Activated CD4-positive, alpha-beta T cell treated with anti-CD3 and anti-CD28 coated beads, Interleukin-2, amount 50 U/mL, for 48 hours (primary cell): Measurements from ENCODE around the gene FGD1.
"Not testable (repeated sequence)": the region's sequence is repeated elsewhere in the genome, so short reads cannot be mapped to it uniquely, and the experiment has no call there.

Experiments used
- DNase-seq, 2 experiments: peaks; one replicate each; pipeline ENCODE4 v3.0.0-alpha.2; 2020

Gene FGD1

DNA sequence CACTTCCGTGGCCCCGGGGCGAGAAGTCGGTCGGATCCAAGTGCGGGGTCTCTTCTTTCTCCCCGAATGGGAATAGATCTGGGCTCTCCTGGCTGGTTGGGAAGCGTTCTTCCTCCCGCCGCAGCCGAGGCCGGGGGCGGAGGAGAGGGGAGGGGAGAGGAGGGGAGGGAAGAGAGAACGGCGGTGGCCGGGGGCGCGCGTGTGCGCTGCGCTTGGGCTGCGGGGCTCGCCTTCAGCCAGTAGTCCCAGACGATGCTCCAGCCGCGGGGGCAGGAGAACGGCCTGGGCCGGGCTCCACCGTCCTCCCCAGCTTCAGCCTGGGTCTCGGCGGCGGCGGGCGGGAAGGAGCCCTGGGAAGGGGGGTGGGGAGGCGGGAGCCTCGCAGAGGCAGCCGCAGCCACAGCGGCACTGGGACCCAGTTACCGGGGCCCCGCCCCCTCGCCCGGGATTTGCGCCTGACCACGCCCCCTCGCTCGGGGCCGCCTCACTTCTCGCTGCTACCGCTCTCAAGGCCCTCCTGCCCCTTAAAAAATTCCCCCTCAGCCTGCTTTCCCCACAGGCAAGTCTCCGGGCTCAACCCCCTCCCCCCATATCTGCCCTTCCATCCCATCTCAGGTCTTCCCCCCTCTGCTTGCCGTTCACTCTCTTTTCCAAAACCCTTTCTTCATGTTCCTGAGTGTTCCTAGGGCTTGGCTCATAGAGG, at the start of gene FGD1:
Gene FGD1 (minus strand): TSS at position 421 of the 703 bp plus-strand sequence. CDS start 802 bp downstream, outside the sequence.
- peak; percentile 53 to 59 for DNase-seq

DNA sequence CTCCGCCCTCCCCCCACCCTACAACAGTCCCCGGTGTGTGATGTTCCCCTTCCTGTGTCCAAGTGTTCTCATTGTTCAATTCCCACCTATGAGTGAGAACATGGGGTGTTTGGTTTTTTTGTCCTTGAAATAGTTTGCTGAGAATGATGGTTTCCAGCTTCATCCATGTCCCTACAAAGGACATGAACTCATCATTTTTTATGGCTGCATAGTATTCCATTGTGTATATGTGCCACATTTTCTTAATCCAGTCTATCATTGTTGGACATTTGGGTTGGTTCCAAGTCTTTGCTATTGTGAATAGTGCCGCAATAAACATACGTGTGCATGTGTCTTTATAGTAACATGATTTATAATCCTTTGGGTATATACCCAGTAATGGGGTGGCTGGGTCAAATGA, 46.2 kb upstream of the FGD1 start:
- not testable (repeated sequence) for DNase-seq

DNA sequence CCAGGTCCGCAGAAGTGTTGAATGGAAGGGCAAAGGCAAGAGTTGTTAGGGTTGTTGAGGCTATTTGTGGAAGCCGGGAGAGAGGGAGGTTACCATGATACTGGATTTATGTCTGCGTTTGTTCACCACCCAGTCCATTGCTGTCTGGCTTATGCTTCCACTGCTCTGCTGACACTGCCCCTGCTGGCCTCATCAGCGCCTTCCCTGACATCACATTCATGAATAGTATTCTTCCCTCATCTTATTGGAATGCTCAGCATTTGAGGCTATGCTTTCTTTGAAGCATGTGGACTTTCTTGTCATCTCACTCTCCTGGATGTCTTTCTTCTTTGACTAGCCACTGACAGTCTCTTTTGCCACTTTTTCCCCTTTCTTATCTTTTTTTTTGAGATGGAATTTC, 44.3 kb upstream of the FGD1 start:
- no peak for DNase-seq

DNA sequence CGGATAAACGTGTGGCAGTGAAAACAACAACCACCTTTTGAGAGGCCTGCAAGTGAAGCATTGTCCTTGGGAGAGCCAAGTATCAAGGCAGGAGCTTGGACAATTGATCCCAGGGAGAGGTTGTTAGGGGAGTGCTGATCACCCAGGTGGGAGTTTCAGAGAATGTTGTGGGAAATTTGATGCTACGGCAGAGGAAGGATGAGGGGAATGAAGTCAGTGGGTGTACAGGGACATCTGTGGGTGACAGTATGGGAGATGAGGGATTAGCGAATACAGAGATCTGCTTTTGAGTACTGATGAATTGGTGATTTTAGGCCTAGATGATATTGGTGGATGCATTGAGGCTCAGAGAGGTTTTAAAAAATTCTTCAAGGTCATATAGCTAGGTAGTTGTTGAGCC, 38.2 kb upstream of the FGD1 start:
- DNase-seq, result no peak

DNA sequence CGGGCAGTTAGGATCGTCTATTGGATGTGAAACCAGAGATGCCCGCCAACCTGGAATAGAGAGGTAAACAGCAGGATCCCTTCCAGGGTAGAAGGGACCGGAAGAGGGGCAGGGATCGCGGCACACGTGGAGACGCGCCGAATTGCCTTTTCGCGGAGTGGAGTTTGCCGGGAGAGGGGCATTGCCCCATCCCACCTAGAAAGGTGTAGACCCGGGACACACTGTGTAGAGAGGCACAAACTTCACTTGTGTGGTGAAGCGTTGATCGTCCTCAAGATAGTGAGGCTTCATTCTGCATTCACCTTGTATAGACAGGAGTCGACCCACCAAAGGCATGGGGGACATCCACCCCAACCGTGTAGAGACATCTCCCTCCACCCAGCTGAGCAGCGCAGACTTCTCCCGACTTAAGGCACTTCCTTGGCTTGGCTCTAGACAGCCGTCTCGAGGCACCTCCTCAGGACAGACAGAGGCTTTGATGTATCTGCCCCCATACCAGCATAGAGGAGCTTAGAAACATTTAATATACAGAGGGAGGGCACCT, 34.4 kb upstream of the FGD1 start:
- peak in 1 of 2 experiments; percentile 2 for DNase-seq

DNA sequence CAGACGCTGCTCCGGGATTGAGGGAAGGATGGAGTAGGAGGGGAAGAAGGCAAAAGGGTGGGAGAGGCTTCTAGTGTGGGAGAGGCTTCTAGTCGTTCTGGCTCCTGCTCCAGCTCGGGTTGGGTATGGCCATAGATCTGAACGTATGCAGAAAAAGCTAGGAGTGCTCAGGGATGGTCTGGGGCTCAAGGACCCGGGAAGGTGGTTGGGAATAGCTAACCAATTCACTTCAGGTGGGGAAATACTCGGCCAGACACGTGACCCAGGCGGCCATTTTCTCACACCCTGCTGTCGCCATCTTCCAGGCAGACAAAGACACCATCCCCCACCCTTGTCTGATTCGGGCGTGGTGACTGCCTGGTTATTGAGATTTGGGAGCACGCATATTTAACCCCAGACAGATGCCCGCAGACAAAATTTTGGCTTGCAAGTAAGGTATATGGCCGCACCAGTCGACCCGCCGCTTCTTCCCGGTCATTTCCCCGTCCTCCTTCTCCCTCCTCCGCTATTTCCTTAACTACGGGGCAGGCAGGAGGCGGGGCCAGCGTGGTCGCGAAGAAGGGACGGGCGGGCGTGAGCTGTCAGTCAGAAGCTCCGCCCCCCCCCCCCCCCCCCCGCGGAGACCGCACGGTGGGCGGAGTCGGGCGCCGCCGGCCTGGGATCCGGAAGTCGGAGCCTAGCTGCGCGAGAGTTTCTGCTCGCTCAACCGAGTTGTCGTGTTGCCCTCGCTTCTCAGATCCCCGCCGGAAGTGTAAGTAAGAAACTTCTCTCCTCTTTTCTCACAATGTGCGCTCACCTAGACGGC, 33.7 kb upstream of the FGD1 start, which contains the start of gene GNL3L:
Gene GNL3L (plus strand): TSS at position 668 of the 805 bp plus-strand sequence. CDS start 2,348 bp downstream, outside the sequence.
- DNase-seq, result peak; percentile 77 to 80

DNA sequence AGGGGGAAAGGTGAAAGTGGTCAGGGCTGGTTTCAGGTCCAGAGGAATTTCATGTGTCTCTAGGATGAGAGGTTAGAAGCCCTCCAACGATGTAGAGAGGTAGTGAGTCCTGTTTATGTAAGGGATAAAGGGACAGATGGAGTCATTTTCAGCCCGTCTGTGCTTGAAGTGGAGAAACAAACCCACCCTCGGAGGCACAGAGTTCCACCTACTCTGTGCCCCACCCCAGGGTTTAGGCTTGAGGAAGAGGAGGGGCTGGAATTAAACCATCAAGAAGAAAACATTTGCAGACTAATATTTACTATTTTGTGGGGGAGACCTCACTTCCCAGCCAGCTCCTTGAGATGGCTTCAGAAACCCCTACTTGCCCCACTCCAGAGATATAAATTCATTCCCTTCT, 33.1 kb upstream of the FGD1 start:
- no peak for DNase-seq

DNA sequence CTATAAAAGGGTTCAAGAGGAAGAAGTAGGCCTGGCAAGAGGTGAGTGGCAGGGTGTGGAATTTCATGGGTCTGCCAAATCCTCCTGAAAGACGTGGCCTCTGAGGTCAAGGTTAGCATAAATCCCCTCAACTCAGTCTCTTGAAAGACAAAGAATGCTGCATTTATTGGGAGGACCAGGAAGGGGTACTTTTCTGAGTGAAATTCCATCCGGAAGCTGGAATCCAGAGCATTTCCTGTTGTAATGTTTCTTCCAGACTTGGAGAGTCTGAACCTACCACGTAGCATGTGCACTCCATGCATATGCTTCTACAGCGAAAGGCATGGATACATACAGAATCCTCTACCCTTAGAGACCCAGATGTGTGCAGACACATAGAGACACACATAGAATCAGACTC, 13.4 kb upstream of the FGD1 start:
- no peak for DNase-seq

DNA sequence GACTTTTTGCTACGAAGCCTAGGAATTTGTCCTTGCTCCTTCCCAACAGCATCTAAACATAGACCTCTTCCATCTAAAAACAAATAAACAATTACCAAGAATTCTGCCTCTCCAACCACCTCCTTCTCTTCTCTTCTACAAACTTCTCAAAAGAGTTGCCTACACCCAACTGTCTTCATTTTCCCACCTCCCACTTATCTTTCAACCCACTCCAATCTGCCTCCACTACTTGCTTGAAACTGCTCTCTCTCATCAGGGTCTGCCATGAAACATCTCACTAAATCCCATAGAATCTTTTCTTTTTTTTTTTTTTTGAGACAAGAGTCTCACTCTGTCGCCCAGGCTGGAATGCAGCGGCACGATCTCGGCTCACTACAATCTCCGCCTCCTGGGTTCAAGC, 902 bp upstream of the FGD1 start:
- DNase-seq, result no peak

DNA sequence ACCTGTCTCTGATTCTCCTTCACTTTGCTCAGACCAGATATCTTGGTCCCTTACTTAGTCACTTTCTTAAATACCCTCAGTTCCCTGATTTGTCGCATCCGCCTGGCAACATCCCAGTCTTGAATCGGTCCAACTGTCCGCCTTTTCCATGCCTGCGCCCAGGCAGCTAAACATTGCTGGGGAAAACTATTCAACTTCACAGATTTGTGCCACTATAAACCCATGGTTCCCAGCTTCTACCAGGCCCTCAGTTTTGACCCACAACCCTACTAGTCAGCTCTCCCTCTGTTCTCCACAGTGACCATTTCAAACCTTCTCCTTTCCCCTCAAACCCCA, 451 bp upstream of the FGD1 start:
- no peak for DNase-seq

DNA sequence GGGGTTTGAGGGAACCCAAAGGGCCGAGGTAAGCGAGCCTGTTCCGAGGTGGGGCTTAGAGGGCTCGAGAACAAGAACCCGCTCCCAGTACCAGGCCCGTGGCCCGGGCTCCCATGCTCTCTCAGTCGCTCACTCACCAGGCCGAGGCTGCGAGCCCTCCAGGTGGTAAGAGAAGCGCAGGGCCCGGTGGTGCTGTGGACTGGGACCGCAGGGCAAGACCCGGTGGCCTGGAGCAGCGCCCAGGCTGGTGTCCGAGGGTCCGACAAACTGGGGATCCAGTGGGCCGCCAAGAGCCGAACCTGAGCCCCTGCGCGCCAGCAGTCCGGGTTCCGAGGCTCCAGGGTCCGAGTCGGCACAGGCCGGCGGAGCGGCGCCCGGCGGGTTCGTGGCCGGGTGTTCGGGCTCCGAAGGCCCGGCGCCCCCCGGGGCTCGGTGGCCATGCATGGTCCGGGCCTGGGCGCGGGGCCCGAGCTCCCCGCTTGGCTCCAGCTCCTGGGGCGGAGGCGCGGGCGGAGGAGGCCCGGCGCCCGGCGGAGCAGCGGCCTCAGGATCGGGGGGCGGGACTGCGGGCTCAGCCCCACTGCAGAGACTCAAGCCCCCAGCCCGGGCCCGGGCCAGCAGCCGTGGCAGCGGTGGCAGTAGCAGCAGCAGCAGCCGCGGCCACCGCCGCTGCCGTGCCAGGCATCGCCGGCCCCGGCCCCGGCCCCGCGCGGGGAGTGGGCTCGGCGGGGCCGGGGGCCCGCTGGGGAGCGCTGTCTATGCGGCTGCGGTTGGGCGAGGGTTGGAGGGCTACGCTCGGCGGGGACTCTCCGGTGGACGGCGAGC, 833 bp downstream of the FGD1 start:
- peak in 1 of 2 experiments; percentile 3 for DNase-seq

DNA sequence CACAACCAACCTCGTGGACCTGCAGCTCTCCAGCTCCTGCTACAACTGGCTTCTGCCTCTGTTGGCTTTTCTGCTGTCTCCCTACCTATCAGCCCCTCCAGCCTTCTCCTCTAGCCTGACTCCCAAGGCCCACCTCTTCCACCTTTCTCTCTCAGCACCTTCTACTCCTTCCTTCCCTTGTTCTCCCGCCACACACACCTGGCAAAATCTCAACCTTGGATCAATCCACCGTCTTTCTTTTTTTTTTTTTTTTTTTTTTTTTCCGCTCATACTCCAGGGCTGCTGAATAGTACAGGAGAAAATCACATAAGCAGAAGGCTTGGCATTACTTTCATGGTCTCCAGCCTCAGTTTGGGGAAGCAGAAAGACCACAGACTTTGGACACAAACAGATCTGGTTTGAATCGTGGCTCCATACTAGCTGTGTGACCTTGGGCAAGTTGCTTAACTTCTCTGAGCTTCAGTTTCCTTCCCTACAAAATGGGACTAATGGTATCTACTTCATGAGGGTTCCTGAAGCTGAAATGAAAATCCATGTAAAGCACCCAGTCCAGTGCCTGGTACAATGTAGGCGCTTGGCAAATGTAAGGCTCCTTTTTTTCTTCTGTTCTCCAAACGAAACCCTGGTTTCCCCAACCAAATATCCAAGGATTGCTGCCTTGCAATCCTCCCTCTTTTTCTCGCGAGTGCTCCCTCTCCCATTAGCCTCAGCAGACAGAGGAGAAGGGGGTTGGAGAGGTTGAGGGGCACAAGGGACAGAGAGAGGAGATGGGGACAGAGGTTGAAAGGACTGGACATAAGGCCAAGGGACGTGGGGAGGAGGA, 1.7 kb downstream of the FGD1 start:
- no peak for DNase-seq

DNA sequence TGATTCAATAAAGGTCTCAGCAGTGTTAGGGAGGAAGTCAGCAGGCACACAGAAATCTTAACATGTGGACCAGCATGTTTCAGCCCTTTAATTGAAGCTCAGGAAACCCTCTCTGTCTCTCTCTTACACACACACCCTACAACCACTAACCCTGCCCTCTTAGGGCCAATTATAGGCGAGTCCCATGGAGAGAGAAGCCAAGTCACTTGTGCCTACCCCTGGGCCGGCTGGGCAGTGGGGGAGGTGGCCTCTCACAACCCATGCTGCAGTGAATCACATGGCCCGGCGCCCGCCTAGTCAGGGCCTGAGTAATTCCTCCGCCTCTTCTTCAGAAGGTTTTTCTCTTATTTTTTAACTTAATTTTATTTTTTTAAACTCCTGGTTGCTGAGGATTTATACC, 3.7 kb downstream of the FGD1 start:
- DNase-seq, result no peak

DNA sequence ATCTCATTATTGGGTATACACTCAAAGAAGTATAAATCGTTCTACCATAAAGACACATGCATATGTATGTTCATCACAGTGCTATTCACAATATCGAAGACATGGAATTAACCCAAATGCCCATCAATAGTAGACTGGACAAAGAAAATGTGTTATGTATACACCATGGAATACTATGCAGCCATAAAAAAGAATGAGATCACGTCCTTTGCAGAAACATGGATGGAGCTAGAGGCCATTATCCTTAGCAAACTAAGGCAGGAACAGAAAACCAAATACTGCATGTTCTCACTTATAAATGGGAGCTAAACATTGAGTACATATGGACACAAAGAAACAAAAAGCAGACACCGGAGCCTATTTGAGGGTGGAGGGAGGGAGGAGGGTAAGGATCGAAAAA, 6.2 kb downstream of the FGD1 start:
- not testable (repeated sequence) for DNase-seq

DNA sequence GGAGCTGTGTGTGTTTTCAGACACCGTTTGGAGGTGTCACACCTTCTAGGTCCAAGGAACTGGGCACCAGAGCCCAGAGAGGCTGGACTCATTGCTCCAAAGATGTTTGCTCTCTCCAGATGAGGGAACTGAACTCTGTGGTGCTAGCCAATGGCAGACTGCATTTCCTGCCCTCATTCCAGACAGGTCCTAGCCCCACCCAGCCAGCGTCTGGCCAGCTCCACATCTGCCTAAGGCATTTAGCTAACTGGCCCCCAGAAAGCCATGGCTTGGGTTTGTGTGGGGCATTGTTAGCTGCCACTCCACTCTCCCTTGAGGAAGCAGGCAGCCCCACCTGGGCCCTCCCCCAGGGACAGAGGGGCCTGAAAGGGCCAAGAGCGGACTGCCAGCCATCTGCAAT, 11.4 kb downstream of the FGD1 start:
- DNase-seq, result no peak

DNA sequence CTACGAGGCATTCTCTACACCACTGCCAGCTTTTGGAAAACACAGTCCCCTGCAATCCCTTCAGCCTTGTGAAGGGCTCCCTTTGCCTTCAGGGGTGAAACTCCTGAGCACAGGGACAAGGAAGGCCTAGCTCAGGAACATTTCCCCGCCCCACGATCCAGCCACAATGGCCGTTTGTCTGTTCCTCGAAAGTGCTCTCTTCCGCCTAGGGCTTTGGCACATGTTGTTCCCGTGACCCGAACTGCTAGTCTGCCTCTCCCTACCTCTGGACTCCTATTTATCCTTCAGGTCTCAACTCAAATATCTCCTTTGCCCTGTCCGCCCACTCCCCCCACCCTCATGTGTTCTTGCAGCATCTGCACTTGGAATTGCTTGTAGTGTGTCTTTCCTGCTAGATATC, 12.1 kb downstream of the FGD1 start:
- DNase-seq, result no peak

DNA sequence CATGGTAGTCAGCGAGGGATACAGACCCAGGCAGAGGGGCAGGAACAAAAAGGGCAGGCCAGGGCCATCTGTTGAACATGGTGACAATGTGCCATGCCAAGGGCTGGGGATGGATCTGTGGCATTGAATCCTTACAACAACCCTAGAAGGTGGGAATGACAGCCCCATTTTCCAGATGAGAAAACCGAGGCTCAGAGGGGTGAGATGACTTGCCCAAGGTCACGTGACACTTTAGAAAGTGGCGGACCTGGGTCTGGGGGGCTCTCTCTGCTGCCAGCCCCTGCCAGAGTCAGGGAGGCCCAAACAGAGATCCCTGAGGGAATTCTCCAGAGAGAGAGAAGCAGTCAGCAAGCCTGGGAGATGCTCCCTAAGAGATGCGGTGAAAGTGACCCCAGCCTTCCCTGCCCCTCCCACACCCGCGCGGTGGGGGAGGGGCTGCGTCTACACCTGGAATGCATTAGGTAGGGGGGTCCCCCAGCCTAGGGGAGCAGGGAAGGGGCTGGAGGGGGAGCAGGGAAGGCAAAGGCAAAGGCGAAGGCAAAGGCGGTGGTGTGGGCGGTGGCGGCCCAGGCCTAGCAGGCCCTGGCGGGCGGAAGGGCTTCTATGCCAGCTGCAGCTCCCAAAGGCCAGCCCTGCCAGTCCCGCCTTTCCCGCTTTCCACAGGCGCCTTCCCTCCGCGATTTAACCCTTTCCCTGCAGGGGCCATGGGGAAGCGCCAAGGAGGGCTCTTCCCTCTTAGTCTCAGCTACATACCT, 13.0 kb downstream of the FGD1 start:
- DNase-seq, result no peak

DNA sequence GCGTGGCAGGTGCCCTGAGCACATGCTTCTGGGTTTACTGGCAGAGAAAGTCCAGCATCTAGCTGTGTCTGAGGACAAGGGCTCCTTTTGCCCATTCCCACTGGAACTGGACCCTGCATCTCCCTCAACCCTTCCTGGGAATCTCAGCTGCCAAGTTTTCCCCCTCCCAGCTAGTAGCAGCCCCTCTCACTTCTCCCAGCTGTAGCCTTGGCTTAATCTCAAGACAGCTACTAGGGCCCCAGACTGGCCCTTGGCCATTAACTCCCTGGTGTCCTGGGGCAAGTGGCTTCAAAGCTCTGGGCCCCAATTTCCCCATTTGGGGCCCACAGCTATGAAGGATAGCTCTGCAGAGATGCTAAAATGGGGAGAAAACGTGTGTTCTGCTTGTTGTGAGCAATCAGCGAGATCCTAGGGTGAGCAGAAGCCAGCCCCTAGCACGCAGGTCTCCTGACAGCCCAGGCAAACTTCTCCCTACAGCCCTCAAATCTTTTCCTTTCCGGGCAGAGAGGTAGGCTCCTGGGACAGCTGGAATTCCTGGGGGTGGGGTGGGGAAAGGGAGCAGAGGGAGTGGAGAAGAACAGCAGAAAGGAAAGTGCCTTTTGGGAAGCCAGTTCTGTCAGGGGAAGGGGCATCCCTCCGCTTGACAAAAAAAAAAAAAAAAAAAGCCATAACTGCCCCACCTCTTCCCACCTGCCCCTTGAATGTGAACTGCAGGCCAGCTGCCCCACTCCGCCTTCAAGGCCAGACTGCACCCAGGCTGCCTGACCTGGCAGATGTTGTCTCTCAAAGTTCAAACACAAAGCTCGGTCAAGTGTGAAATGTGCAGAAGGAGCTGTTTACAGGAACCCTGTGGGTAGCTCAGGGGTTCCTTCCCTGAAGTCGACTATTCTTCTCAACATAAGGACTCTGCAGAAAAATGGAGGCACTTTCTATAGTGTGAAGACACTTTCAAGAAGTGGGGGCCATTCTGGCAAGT, 16.6 kb downstream of the FGD1 start:
- DNase-seq, result no peak

DNA sequence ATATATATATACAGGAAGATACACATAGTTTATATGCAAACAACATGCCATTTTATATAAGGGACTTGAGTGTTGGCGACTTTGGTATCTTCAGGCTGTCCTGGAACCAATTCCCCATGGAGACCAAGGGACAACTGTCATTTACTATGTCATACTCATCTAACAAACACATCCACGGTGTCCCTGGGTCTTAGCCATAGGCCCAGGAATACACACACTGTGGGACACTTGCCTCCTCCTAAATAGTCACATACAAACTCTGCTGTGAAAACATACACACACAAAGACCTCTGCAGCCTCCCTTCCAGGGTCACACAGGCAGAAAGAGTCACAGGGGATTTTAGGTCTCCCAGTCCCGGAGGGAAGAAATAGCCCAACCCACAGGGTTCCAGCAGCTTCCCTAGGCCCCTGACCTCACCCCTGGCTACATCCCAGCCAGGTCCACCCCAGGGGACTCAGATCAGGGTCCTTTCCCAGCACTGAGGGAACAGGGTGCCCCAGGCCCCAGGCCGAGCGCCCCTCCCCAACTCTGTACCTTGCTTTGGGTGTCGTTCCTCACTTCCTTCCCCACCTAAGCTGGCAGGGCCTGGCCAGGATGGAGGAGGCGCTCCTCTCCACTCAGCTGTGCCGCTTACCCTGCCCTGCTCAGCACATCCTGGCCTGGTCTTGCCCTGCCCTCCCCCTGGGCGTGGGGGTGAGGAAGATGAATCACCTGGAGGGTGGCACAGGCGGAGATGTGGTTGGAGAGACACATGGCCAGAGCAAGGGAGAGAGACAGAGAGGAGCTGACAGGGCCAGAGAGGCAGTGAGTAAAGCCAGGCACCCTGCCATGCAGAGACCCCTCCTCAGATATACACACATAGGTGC, 21.8 kb downstream of the FGD1 start:
- no peak for DNase-seq
